Ascending aorta (tissue), 2 donors: ENCODE data around the gene NOTCH2. TPM values are rescaled to one million over a fixed set of nuclear protein-coding genes. Genes with fewer than 3 reads are reported as not detected.
A peak's percentile ranks its signal among the peaks of the same experiment; 100 is the strongest.
"Not testable (repeated sequence)": the region's sequence is repeated elsewhere in the genome, so short reads cannot be mapped to it uniquely, and the experiment has no call there.

Experiments used
- DNase-seq, 2 donors: peaks; one replicate each; pipeline ENCODE4 v3.0.0-alpha.2; 2019; ENCODE audit warnings: low spot score in 2 of 2
- H3K27ac ChIP-seq, 2 donors: fragments of 200-600 bp; sonication (generic); one replicate each; pipeline ENCODE4 v1.5.1; 2016 to 2017; ENCODE audit warnings: mild to moderate bottlenecking in 1 of 2
- H3K27me3 ChIP-seq: fragments of 200-600 bp; sonication (generic); one replicate; pipeline ENCODE4 v1.5.1; 2017
- H3K36me3 ChIP-seq, 2 donors: fragments of 200-600 bp; sonication (generic); one replicate each; pipeline ENCODE4 v1.5.1; 2016
- H3K4me1 ChIP-seq, 2 donors: fragments of 200-600 bp; sonication (generic); one replicate each; pipeline ENCODE4 v1.5.1; 2016 to 2017; ENCODE audit warnings: mild to moderate bottlenecking in 1 of 2
- H3K4me3 ChIP-seq, 2 donors: fragments of 200-600 bp; sonication (generic); one replicate each; pipeline ENCODE4 v1.5.1; 2016 to 2017; ENCODE audit warnings: mild to moderate bottlenecking in 1 of 2
- H3K9me3 ChIP-seq, 2 donors: fragments of 200-600 bp; sonication (generic); one replicate each; pipeline ENCODE4 v1.5.1; 2016
- intact Hi-C: fragments of 100-400 bp; cut with DNase I; formaldehyde crosslinking; loops from one replicate; pipeline ENCODE4 v1.15.1; 2023
- total RNA-seq: library from RNA; depleted of rRNA; stranded (reverse); fragments of >200 nt; gene quantifications from one replicate; pipeline ENCODE4 v1.1.0, GENCODE V29; 2016

The NOTCH2 gene
- total RNA-seq: 80.4 TPM

DNA sequence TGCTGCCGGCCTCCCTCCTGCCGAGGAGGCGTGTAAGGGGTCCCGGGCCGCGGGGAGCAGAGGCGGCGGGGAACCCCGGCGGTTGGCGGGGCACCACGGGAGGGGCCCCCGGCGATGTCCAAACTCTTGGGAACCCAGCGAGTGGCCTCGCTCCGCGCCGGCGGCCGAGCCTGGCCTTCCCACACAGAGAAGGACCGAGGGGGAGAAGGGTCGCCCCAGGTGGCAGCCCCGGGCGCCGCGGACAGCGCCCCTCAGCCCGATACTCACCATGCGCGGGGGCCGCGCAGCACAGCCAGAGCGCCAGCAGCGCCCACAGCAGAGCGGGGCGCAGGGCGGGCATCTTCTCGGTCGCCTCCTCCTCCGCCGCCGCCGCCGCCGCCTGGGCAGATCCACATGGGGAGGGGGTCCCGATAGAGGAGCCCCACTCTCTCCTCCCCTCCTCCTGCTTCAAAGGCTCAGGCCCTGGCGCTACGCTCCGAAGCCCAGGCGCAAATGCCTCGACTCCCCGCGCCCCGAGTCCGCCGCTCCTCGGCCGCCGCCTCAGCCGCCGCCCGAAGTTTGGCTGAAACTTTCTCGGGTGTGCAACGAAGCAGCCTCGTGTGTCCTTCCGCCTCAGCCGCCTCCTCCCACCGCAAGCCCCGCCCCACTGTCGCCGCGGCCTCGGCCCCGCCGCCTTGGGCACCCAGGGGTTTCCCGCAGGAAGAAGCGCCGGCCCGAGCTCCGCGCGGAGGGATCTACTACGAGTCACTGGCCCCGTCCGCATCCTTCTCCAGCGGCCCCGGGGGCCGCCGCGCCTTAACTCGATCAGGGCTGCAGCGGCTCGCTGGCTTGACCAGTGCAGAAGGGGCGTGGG is at the start of gene NOTCH2:
NOTCH2 (minus strand) TSS at position 596 of the 853 bp plus-strand sequence; CDS start at position 340, 256 bp downstream.
- H3K36me3 ChIP-seq, H3K4me1 ChIP-seq, H3K9me3 ChIP-seq, intact Hi-C loops, H3K27me3 ChIP-seq: not testable (repeated sequence)
- peak; percentile 10 to 71 for DNase-seq
- peak within 1 kb of the TSS; percentile 57 to 91 for H3K4me3 ChIP-seq
- H3K27ac ChIP-seq: peak within 1 kb of the TSS; percentile 93 to 97

DNA sequence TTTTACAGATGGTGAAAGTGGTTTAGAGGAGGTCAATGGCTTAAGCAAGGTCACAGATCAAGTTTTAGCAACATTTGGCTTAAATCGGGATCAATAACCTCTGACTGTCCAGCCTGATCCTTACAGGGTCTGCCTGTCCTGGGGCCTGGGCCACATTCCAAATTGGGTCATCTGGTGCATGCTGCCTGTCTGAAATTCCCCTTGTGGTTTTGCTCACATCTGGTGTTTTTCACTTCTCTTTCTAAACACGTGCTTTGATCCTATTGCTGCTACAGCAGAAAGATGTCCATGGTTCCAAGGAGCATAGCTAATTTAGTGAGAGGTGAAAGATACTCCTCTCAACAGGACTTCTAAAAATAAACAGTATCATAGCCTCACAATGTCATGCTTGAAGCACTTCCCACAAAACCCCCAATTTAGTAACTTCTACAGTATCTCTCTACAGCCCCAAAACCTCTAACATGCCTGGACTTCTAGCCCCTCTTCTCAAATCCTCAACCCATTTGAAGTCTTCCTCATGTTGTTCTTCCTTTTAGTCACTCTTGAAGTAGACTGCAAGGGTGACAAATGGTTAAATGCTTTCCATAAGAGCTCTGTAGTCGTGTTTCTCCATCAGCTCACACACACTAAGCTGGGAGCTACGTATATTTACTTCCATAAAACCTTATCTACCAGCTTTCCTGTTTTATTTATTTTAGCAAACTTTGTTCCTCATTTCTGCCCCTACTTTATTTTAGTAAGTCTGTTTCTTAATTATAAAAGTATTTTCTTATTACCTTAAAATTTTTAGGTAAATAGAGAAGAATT is 48.1 kb upstream of the NOTCH2 start:
- H3K36me3 ChIP-seq, H3K4me3 ChIP-seq, DNase-seq, H3K9me3 ChIP-seq, intact Hi-C loops, H3K4me1 ChIP-seq, H3K27ac ChIP-seq, H3K27me3 ChIP-seq: not testable (repeated sequence)

DNA sequence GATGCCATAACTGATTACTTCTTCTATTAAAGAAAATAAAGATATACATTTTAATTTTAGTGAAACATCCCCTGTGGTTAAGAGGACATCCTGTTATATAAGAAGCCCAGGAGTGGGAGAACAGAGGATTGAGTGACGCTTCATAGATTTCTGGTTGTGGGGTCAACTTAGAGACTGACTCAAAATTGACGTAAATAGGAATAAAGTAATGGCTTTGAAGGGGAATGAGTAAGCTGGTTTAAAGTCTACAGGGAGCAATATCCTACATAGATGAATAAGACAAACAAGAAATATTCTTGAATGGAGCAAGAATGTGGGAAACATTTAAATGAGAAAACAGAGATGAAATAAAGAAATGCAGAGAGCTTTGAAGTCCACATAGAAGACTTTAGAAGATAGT is 46.6 kb upstream of the NOTCH2 start:
- DNase-seq, H3K4me3 ChIP-seq, H3K4me1 ChIP-seq, H3K36me3 ChIP-seq, H3K27me3 ChIP-seq, intact Hi-C loops, H3K27ac ChIP-seq, H3K9me3 ChIP-seq: not testable (repeated sequence)

DNA sequence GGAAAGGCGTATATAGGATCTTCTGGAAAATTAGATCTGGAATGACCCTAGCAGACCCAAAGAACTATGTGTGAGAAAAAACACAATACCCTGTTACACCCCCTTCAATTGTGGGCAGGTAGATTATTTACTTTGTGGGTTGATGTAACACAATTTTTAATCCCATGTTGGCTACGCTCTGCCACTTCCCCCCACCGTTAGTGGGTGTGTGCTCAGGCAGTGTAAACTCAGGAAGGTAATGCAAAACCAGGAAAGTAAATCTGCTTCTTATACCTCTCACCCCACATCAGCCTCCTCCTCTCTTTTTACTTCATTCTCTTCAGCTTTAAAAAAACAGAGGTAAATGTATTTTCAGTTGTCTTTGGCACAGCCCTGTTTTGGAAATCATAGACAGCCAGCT is 43.7 kb upstream of the NOTCH2 start:
- DNase-seq, H3K36me3 ChIP-seq, H3K27ac ChIP-seq, H3K27me3 ChIP-seq, H3K9me3 ChIP-seq, intact Hi-C loops, H3K4me1 ChIP-seq, H3K4me3 ChIP-seq: not testable (repeated sequence)

DNA sequence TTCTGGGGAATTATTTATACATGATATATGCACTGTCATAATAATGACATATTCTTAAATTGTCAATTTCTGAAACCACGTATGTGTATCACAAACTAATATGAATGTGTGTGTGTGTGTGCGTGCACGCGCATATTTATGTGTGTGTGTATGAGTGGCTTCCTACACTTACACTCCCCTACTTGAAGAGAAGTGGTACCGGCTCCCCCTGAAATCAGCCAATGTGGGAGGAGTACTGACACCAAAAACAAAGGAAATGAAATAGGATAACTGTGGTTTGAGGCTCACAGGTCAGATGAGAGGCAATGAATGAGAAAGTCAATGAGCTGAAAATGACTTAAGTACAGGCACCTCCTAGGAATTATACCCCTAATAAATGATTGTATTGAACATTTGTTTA is 42.8 kb upstream of the NOTCH2 start:
- intact Hi-C loops, H3K4me1 ChIP-seq, H3K27ac ChIP-seq, H3K27me3 ChIP-seq, H3K4me3 ChIP-seq, H3K36me3 ChIP-seq, DNase-seq, H3K9me3 ChIP-seq: not testable (repeated sequence)

DNA sequence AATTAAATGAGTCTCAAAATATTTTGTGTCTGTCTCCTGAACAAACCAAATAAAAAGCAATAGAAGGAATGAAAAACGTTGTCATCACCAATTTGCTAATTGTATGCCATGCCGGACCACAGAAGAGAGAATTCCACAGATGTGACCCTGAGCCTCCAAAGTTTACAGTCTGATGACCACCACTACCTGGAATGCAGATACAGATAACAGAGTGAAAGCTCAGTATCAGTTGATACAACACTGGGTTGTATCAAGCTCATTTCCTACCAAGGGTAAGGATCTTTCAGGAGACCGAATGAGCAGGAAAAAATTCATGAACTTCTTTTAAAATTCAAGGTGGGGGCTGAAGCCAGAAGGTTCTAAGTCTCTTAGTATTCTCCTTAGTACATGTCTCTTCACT is 42.3 kb upstream of the NOTCH2 start:
- H3K9me3 ChIP-seq, intact Hi-C loops, H3K4me3 ChIP-seq, H3K36me3 ChIP-seq, H3K4me1 ChIP-seq, DNase-seq, H3K27me3 ChIP-seq, H3K27ac ChIP-seq: not testable (repeated sequence)

DNA sequence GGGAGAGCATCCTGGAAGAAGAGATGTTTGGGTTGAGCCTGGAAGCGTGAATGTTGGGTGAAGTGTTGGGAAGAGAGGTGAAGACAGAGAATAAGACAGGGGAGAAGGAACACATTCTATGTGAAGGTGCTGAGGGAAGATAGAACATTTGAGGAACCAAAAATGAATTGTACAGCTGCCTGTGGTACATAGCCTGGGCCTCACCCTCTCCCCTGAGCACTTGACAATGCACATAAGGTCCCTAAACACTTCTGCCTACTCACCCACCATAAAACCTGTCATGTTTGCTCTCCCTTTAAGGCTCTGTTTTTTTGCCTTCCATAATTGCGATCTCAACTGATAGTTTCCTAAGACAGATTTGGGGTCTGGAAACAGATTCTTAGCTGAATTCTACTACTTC is 41.5 kb upstream of the NOTCH2 start:
- H3K27ac ChIP-seq, H3K9me3 ChIP-seq, H3K4me1 ChIP-seq, H3K36me3 ChIP-seq, H3K27me3 ChIP-seq, DNase-seq, H3K4me3 ChIP-seq, intact Hi-C loops: not testable (repeated sequence)

DNA sequence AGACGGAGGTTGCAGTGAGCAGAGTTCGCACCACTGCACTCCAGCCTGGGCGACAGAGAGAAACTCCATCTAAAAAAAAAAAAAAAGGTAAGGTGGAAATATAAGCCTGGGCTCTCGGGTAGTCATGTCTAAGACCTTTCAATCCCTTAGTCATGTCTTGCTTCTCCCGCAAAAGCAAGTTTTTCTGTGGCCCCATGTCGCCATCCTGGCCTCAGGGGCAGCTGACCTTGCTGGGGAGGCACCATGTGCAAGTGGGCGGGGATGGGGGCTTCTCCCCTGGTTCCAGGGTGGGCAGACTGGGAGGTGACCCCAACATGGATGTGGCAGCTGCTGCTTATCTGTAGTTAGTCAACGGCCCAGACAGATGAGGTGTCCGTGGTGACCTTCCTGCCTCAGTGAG is 40.2 kb upstream of the NOTCH2 start:
- DNase-seq, H3K4me1 ChIP-seq, H3K9me3 ChIP-seq, H3K36me3 ChIP-seq, H3K27ac ChIP-seq, H3K4me3 ChIP-seq, intact Hi-C loops, H3K27me3 ChIP-seq: not testable (repeated sequence)

DNA sequence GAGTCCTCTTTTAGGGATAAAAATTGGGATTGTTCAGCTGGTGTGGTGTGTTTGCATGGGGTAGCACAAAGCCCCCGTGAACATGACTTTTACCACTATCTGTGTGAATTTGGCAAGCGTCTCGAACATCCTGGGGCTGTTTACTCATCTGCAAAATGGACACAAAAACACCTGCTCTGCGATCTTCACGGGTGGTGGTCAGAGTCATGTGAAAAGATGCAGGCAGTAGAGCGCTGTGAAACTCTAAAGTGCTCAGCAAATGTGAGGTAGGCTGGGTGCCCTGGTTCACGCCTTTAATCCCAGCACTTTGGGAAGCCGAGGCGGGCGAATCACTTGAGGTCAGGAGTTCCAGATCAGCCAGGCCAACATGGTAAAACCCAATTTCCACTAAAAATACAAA is 39.7 kb upstream of the NOTCH2 start:
- DNase-seq, H3K9me3 ChIP-seq, H3K4me1 ChIP-seq, H3K27me3 ChIP-seq, H3K4me3 ChIP-seq, H3K27ac ChIP-seq, intact Hi-C loops, H3K36me3 ChIP-seq: not testable (repeated sequence)

DNA sequence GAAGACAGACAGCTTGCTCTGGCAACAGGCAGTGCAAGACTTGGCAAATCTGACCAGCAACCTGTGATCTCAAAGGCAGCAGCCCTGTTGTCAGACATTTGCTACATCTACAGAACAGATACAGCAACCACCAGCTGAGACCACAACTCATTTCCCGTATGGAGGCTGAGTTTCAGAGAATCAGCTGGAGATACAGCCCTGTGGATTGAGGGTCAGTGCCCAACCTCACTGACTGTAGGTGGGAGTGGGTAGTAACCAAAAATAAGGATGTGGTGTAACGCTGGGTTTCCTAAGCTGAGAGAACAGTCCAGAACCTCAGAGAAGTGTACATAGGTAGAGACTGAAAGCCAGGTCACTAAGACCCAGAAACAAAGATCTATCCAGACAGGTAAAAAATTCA is 35.8 kb upstream of the NOTCH2 start:
- H3K27ac ChIP-seq, H3K36me3 ChIP-seq, H3K4me3 ChIP-seq, intact Hi-C loops, H3K4me1 ChIP-seq, H3K27me3 ChIP-seq, H3K9me3 ChIP-seq, DNase-seq: not testable (repeated sequence)

DNA sequence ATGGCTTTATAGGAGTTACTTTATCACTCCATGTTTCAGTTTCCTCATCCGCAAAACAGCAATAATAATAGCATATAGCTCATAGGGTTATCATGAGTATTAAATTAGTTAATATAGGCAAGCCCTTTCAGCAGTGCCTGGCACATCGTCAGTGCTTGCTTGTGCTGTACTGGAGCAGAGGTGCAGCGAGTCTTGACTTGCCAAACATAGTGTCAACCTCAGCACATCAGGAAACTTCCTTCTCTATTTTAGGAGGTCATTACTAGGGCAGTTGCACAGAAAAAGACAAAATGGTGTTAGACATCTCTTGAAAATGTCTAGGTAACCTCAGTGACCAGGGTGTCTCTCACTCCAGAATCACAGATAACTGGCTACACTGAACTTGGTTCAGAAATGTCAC is 34.3 kb upstream of the NOTCH2 start:
- H3K4me1 ChIP-seq, H3K4me3 ChIP-seq, H3K36me3 ChIP-seq, H3K27ac ChIP-seq, H3K27me3 ChIP-seq, intact Hi-C loops, H3K9me3 ChIP-seq, DNase-seq: not testable (repeated sequence)

DNA sequence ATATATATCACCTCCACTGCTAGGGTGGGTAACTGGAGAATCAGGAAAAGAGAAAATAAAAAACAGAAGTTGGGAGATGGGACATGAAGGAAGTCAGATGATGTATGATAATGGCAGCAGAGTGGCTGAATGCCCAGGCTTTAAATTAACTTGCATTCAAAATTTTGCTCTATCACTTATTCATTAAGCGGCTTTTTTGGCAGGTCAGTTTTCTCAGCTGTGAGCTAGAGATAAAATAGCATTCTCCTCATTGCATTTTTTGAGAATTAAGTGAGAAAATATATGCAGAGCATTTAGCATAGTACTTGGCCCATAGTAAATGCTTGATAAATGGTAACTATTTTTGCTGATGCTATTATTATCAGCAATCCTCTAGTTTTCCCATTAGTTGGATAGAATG is 32.1 kb upstream of the NOTCH2 start:
- H3K36me3 ChIP-seq, intact Hi-C loops: not testable (repeated sequence)

DNA sequence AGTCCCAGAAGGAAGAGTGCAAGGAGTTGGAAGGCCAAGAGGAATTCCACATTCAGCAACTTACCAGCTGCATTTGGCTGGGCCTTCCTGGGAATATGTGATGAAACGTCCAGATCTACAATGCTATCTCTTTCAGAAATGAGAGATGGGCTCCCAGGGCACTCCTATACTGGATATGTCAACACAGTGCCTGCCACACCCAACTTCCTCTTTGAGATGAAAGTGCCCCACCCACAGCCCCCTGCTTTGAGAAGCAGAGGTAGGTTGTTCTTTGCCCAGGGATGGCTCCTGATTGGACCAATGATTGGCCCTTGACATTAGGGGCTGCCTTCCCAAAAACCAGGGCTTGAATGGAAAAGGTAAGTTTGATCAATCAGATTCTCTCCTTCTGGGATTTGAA is 31.1 kb upstream of the NOTCH2 start:
- H3K9me3 ChIP-seq, H3K4me3 ChIP-seq, H3K4me1 ChIP-seq, intact Hi-C loops, DNase-seq, H3K27ac ChIP-seq, H3K27me3 ChIP-seq, H3K36me3 ChIP-seq: not testable (repeated sequence)

More for the DNA sequence above, 32.1 kb upstream of the NOTCH2 start:
- not testable (repeated sequence) for H3K9me3 ChIP-seq, H3K27me3 ChIP-seq, H3K27ac ChIP-seq, H3K4me1 ChIP-seq, DNase-seq, H3K4me3 ChIP-seq

DNA sequence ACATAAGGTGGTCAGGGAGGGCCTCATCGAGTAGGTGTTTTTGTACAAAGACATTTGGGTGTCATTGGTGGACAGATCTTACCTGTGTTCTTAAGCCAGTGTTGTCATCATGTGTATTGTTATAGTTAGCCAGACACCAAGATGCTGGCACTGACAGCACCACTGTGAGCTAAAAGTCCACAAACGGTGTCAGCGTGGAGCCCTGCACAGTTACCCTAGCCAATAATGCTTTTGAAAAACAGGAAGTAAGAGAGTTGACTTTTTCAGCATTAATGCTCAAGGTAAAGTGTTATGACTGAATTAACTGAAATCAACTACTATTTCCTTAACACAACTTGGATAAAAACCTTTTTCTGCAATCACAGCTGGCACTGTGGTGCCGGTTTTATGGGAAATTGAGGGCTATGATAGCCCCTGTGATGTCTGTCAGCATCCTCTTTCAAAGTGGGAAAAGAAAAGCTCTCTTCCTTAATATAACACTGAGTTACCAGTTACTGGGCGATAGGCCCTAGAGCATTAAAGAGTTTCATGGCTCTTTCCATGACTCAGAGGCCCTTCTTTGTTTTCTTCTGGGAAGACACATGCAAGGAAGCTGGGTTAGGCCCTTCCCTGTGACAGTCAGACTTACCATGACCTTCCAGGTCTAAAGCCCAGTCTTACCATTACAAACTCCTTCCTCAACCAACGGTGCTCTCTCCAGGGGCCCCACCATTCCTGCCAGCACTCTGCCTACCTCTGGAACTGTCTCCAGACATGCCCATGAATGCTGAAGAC is 29.7 kb upstream of the NOTCH2 start:
- H3K27me3 ChIP-seq, H3K4me3 ChIP-seq, intact Hi-C loops, H3K9me3 ChIP-seq, DNase-seq, H3K36me3 ChIP-seq, H3K4me1 ChIP-seq, H3K27ac ChIP-seq: not testable (repeated sequence)
